Panc1 (cell line): ENCODE measurements around the gene PABPN1L. TPM values are rescaled to one million over a fixed set of nuclear protein-coding genes. Genes with fewer than 3 reads are reported as not detected.
A peak's percentile ranks its signal among the peaks of the same experiment; 100 is the strongest.

Source experiments
- ATAC-seq: fragments of 200-7000 bp; cut with Tn5 transposase; 2 replicates; pipeline ENCODE4 v1.9.1; 2020; ENCODE audit warnings: mild to moderate bottlenecking, moderate library complexity
- BruUV-seq: library from RNA; stranded (reverse); fragments of 400-500 nt; replicated peaks from 2 replicates; lab custom pipeline; 2021; lab: Mats Ljungman, UMichigan
- CTCF ChIA-PET: fragments of 300-600 bp; sonication (Branson Sonifier 250); formaldehyde crosslinking; loops from one replicate; lab custom pipeline; 2022; ENCODE audit warnings: antibody characterized with exemption; lab: Charles Lee
- POLR2A ChIA-PET: fragments of 300-600 bp; sonication (Branson Sonifier 250); formaldehyde crosslinking; loops from one replicate; lab custom pipeline; 2022; ENCODE audit warnings: antibody characterized with exemption; lab: Charles Lee
- DNase-seq: peaks from one replicate; pipeline ENCODE4 v3.0.0-alpha.2; 2010; ENCODE audit warnings: low read depth, low spot score
- H3K27ac ChIP-seq: 2 replicates; pipeline ENCODE4 v1.5.1; 2011; ENCODE audit warnings: mild to moderate bottlenecking, low read length, inconsistent platforms
- H3K27me3 ChIP-seq: fragments of 200-500 bp; sonication (Bioruptor generic); 2 replicates; pipeline ENCODE4 v1.6.0; 2014; ENCODE audit warnings: low read length, inconsistent platforms; ENCODE audit not compliant: control insufficient read depth, insufficient read depth
- H3K36me3 ChIP-seq: fragments of 200-500 bp; sonication (Bioruptor generic); 2 replicates; pipeline ENCODE4 v1.5.1; 2014; ENCODE audit warnings: inconsistent platforms, mild to moderate bottlenecking, low read length, moderate library complexity; ENCODE audit not compliant: control insufficient read depth, insufficient read depth
- H3K4me1 ChIP-seq: 2 replicates; pipeline ENCODE4 v1.5.1; 2011; ENCODE audit warnings: inconsistent platforms, mild to moderate bottlenecking, low read length, moderate library complexity; ENCODE audit not compliant: control insufficient read depth, insufficient read depth
- H3K4me3 ChIP-seq, 2 experiments: 2 replicates each; pipeline ENCODE4 v1.5.1; 2011 to 2012; ENCODE audit warnings: low read depth in 2 of 2, low read length in 2 of 2, mild to moderate bottlenecking in 2 of 2, inconsistent platforms in 1 of 2, moderate library complexity in 1 of 2
- H3K9me3 ChIP-seq: fragments of 200-500 bp; sonication (Bioruptor generic); 2 replicates; pipeline ENCODE4 v1.5.1; 2014; ENCODE audit warnings: low read depth, mild to moderate bottlenecking, inconsistent platforms, low read length, moderate library complexity; ENCODE audit not compliant: control insufficient read depth, insufficient read depth
- POLR2AphosphoS5 ChIP-seq: IDR thresholded peaks from 2 replicates; pipeline ENCODE4 v1.6.1; 2012; ENCODE audit warnings: mild to moderate bottlenecking, low read depth, low read length, moderate library complexity
- REST ChIP-seq, 2 experiments: IDR thresholded peaks; 2 replicates each; pipeline ENCODE4 v1.6.1; 2011 to 2012; ENCODE audit warnings: low read depth in 2 of 2, control low read depth in 1 of 2, low read length in 1 of 2, mild to moderate bottlenecking in 1 of 2, moderate library complexity in 1 of 2; ENCODE audit not compliant: insufficient read depth in 1 of 2
- SIN3A ChIP-seq: IDR thresholded peaks from 2 replicates; pipeline ENCODE4 v1.6.1; 2012; ENCODE audit warnings: low read depth, mild to moderate bottlenecking, low read length, moderate library complexity, borderline replicate concordance; ENCODE audit not compliant: insufficient read depth
- TCF7L2 ChIP-seq: IDR thresholded peaks from 2 replicates; pipeline ENCODE4 v1.6.1; 2011; ENCODE audit warnings: mild to moderate bottlenecking, low read depth, low read length, inconsistent platforms
- in situ Hi-C: cut with HindIII; loops from 2 replicates; pipeline ENCODE4 v1.10.0; 2016; ENCODE audit warnings: low sequenced_read_pairs, low pct_unique_long_range_greater_than_20kb
- intact Hi-C: fragments of 100-400 bp; cut with micrococcal nuclease; formaldehyde crosslinking; loops from one replicate; pipeline ENCODE4 v1.10.0; 2022; ENCODE audit not compliant: unreplicated experiment
- total RNA-seq: library from RNA; stranded (reverse); gene quantifications from one replicate; pipeline ENCODE4 v1.2.1, GENCODE V29; 2021; ENCODE audit not compliant: unreplicated experiment
- TF ChIP-seq, protein P1 (sequence below): fragments of 450-650 bp; IDR thresholded peaks from 2 replicates; pipeline ENCODE4 v1.5.1; 2017; ENCODE audit warnings: mild to moderate bottlenecking

PABPN1L gene
- total RNA-seq, 1 experiment from 2014 or later, result not detected

DNA sequence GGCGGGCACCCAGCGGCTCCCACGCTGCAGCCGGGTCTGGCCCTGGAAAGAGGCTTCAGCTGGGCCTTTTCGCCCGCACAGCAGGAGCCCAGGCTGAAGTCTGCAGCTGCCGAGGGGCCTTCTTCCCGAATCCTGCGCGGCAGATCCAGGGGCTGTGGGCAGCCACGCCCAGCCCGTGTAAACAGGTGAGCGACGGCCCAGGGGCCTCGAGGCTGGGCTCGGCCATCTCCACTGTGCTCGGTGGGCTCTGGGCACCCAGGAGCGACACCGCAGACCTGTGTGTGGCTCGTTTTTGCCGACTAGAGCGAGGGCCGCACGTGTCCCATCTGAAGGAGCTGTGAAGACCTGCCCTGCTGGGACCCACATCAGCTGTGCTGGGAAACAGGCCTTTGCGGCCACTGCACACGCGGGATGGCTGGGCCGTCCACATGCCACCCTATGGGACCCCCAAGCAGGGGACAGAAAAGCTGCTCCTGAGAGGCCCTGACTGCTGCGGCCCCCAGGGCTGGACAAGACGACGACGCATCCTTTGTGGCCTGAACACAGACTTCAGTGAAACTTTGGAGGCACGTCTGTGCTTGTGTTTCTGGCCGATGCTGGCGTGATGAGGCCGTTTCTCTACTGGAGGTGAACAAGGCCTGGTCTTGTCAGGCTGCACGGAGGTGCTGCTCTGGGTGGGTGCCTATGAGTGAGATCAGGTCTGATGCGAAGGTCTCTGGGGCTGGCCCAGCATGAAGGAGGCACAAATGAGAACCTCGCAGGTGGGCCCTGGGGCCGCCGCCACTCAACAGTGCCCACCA lies 49.5 kb downstream of the PABPN1L start:
- no TSS peak for BruUV-seq
- H3K4me1 ChIP-seq, result no peaks in the 10 kb centered on the region; the same call in 1 of the 2 replicates
- H3K4me3 ChIP-seq, result no peak overlapping the region
- POLR2A ChIA-PET, result no interaction called here
- TF ChIP-seq SIN3A (no peak), REST (IDR thresholded peaks at IDR 0.05; ENCODE audit: insufficient read depth in 1 of 2, low read depth in 2 of 2, low read length in 1 of 2) (no peak), TCF7L2 (no peak), POLR2AphosphoS5 (no peak)
- TF ChIP-seq, protein P1, sequence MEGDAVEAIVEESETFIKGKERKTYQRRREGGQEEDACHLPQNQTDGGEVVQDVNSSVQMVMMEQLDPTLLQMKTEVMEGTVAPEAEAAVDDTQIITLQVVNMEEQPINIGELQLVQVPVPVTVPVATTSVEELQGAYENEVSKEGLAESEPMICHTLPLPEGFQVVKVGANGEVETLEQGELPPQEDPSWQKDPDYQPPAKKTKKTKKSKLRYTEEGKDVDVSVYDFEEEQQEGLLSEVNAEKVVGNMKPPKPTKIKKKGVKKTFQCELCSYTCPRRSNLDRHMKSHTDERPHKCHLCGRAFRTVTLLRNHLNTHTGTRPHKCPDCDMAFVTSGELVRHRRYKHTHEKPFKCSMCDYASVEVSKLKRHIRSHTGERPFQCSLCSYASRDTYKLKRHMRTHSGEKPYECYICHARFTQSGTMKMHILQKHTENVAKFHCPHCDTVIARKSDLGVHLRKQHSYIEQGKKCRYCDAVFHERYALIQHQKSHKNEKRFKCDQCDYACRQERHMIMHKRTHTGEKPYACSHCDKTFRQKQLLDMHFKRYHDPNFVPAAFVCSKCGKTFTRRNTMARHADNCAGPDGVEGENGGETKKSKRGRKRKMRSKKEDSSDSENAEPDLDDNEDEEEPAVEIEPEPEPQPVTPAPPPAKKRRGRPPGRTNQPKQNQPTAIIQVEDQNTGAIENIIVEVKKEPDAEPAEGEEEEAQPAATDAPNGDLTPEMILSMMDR, result no peak
- H3K36me3 ChIP-seq, result no peaks in the 10 kb centered on the region; the same call in 1 of the 2 replicates
- CTCF ChIA-PET, result no interaction called here
- H3K27me3 ChIP-seq, result no peaks in the 10 kb centered on the region
- H3K9me3 ChIP-seq, result no peaks in the 10 kb centered on the region
- in situ Hi-C loops (no loop called here), intact Hi-C loops (loop anchor here (10.0 kb wide), 1 partner anchor 348 kb away; no protein-coding TSS in a partner anchor)
- no peak overlapping the region for H3K27ac ChIP-seq
- DNase-seq (no peak), ATAC-seq (no peak)

GRCh38 chr16:88815901-88816589 lies 50.4 kb downstream of the PABPN1L start:
- Histone ChIP-seq H3K4me3 (no peak overlapping the region), H3K27ac (no peak overlapping the region), H3K4me1 (no peaks in the 10 kb centered on the region; the same call in 1 of the 2 replicates), H3K9me3 (no peaks in the 10 kb centered on the region), H3K36me3 (peaks cover under 1% of the 10 kb centered on the region; the same call in 1 of the 2 replicates), H3K27me3 (no peaks in the 10 kb centered on the region)
- in situ Hi-C loops, result no loop called here
- no peak for DNase-seq
- ChIA-PET CTCF (interaction anchor here (0.5 kb wide), 1 partner anchor 105 kb away, joined by 7 read pairs; no protein-coding TSS in a partner anchor), POLR2A (no interaction called here)
- no TSS peak for BruUV-seq
- peak; percentile 42 for ATAC-seq
- intact Hi-C loops, result loop anchor here (10.0 kb wide), 1 partner anchor 349 kb away; no protein-coding TSS in a partner anchor
- TF ChIP-seq REST (IDR thresholded peaks at IDR 0.05; ENCODE audit: insufficient read depth in 1 of 2, low read depth in 2 of 2, low read length in 1 of 2) (no peak), SIN3A (no peak), TCF7L2 (no peak), POLR2AphosphoS5 (no peak)
- TF ChIP-seq, protein P1, result peak; percentile 88
